ENCODE measurements around the gene PGAM2.

- TF ChIP-seq, protein P1, sequence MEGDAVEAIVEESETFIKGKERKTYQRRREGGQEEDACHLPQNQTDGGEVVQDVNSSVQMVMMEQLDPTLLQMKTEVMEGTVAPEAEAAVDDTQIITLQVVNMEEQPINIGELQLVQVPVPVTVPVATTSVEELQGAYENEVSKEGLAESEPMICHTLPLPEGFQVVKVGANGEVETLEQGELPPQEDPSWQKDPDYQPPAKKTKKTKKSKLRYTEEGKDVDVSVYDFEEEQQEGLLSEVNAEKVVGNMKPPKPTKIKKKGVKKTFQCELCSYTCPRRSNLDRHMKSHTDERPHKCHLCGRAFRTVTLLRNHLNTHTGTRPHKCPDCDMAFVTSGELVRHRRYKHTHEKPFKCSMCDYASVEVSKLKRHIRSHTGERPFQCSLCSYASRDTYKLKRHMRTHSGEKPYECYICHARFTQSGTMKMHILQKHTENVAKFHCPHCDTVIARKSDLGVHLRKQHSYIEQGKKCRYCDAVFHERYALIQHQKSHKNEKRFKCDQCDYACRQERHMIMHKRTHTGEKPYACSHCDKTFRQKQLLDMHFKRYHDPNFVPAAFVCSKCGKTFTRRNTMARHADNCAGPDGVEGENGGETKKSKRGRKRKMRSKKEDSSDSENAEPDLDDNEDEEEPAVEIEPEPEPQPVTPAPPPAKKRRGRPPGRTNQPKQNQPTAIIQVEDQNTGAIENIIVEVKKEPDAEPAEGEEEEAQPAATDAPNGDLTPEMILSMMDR (conservative IDR thresholded peaks at IDR 0.05 in 1 of 2, IDR thresholded peaks at IDR 0.05 in 1 of 2; ENCODE audit: extremely low read depth in 1 of 2, insufficient read depth in 1 of 2, low read depth in 1 of 2, low read length in 2 of 2) = no peak
- no peak for TF ChIP-seq EZH2 (IDR thresholded peaks at IDR 0.05; ENCODE audit: borderline replicate concordance, low read length)
Measured at GRCh38 chr7:44050915-44051560, 14.3 kb downstream of the PGAM2 start.
